ENCODE results near the gene PI16. TPM values are rescaled to one million over a fixed set of nuclear protein-coding genes. Genes with fewer than 3 reads are reported as not detected.

Gene PI16
- total and polyA plus RNA-seq, 2 donors (not counting 3 experiments of a cell fraction or from before 2014, with no cell fraction given): 0.14 TPM; not detected in 1

DNA sequence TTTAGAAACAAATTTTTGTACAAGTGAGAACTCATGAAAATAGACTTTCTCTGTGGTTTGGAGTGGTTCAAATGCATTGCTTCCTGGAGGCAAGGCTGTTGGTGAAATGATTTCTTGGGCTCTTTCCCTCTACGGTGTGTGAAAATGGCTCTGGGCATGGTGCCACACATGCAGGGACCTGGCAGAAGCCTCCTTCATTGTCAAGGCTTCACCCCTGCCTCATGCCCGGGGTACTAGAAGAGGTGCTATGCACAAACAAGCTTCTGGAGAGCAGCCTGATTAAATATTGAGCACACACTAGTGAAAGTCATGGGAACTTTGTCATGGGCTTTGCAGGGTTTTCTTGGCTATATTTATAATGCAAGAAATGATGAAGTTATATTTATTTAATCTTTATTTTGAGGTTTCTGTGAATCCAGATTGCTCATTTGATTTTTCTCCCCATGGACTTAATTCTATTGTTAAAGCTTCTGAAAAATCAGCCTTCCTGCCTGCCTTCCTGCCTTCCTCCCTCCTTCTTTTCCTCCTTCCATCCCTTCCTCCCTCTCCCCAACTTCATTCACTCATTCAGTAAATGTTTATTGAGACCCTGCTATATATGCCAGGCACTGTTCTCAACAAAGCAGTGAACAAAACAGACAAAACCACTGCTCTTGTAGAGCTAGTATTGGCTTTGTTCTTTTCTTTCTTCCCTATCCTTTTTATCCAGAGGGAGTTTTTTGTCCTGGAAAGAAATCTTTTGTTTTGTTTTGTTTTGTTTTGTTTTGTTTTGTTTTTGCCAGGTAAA is 47.8 kb upstream of the PI16 start:
- H3K9ac ChIP-seq (replicated peaks; ENCODE audit: extremely low read depth, insufficient read depth, low read length): no peak overlapping the region
- POLR2A ChIA-PET: no interaction called here

More for the DNA sequence above, 47.8 kb upstream of the PI16 start:
- no peaks in the 10 kb centered on the region for H3K27me3 ChIP-seq (ENCODE audit: control insufficient read depth in 2 of 2, insufficient read depth in 2 of 2, low read length in 2 of 2)
- H3K4me3 ChIP-seq (replicated peaks in 1 of 3; ENCODE audit: insufficient read depth in 1 of 3, low read depth in 1 of 3, low read length in 3 of 3): no peak overlapping the region
- H3K4me1 ChIP-seq (ENCODE audit: control insufficient read depth, extremely low read depth, insufficient read depth, low read length): peaks cover 5% of the 10 kb centered on the region
- H3K9me3 ChIP-seq (replicated peaks; ENCODE audit: control insufficient read depth, insufficient read depth, low read length): no peaks in the 10 kb centered on the region
- BruUV-seq (replicated peaks): no TSS peak
- no peak overlapping the region for H3K4me2 ChIP-seq (ENCODE audit: insufficient read depth, low read length)
- no peaks in the 10 kb centered on the region for H3K9me1 ChIP-seq (replicated peaks; ENCODE audit: control insufficient read depth, extremely low read depth, insufficient read depth, low read length)
- FAIRE-seq (no peak), DNase-seq (ENCODE audit: low read depth, low spot score) (peak; percentile 73)
- CTCF ChIA-PET: interaction anchor here (1.1 to 2.0 kb wide), 3 partner anchors 21 to 303 kb away, joined by 3 to 5 read pairs (median 3); partner anchors contain the start of gene C6orf89
- no peak for TF ChIP-seq JUN (IDR thresholded peaks at IDR 0.05; ENCODE audit: borderline replicate concordance, insufficient read depth, insufficient read length, low read depth)
- no peak for TF ChIP-seq GATA2 (IDR thresholded peaks at IDR 0.05; ENCODE audit: insufficient read depth, insufficient read length, low read depth, low read length)
- TF ChIP-seq, protein P1, sequence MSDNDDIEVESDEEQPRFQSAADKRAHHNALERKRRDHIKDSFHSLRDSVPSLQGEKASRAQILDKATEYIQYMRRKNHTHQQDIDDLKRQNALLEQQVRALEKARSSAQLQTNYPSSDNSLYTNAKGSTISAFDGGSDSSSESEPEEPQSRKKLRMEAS (IDR thresholded peaks at IDR 0.05; ENCODE audit: insufficient read depth, insufficient read length): no peak
- TF ChIP-seq MYC (IDR thresholded peaks at IDR 0.05; ENCODE audit: low read depth, low read length): no peak
- TF ChIP-seq, protein P2, sequence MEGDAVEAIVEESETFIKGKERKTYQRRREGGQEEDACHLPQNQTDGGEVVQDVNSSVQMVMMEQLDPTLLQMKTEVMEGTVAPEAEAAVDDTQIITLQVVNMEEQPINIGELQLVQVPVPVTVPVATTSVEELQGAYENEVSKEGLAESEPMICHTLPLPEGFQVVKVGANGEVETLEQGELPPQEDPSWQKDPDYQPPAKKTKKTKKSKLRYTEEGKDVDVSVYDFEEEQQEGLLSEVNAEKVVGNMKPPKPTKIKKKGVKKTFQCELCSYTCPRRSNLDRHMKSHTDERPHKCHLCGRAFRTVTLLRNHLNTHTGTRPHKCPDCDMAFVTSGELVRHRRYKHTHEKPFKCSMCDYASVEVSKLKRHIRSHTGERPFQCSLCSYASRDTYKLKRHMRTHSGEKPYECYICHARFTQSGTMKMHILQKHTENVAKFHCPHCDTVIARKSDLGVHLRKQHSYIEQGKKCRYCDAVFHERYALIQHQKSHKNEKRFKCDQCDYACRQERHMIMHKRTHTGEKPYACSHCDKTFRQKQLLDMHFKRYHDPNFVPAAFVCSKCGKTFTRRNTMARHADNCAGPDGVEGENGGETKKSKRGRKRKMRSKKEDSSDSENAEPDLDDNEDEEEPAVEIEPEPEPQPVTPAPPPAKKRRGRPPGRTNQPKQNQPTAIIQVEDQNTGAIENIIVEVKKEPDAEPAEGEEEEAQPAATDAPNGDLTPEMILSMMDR (IDR thresholded peaks at IDR 0.05; ENCODE audit: extremely low read depth in 1 of 2, insufficient read depth in 1 of 2, low read depth in 1 of 2, low read length in 2 of 2): no peak
- no peak for TF ChIP-seq EZH2 (IDR thresholded peaks at IDR 0.05; ENCODE audit: borderline replicate concordance, low read depth, low read length, severe bottlenecking)
- no peak for TF ChIP-seq POLR2AphosphoS5 (IDR thresholded peaks at IDR 0.05; ENCODE audit: insufficient read depth, low read depth, low read length)
- no peak for TF ChIP-seq POLR2A (IDR thresholded peaks at IDR 0.05; ENCODE audit: low read depth, low read length)
- TF ChIP-seq FOS (IDR thresholded peaks at IDR 0.05; ENCODE audit: borderline replicate concordance, insufficient read depth, low read length): no peak
- no peaks in the 10 kb centered on the region for H3K79me2 ChIP-seq (ENCODE audit: control insufficient read depth, insufficient read depth, low read length)
- H2AFZ ChIP-seq (ENCODE audit: low read depth, low read length): no peak overlapping the region
- intact Hi-C loops (cut with micrococcal nuclease): no loop called here
- no peak overlapping the region for H3K27ac ChIP-seq (ENCODE audit: insufficient read depth, low read depth, low read length)
- dilution Hi-C loops (cut with MboI; ENCODE audit: extremely low pct_ligation_motif_present, low sequenced_read_pairs): no loop called here
- peaks cover 6 to 8% of the 10 kb centered on the region in 2 experiments for H3K36me3 ChIP-seq (ENCODE audit: control insufficient read depth in 2 of 2, extremely low read depth in 1 of 2, insufficient read depth in 2 of 2, low read length in 2 of 2)
- H4K20me1 ChIP-seq (replicated peaks; ENCODE audit: control insufficient read depth, extremely low read depth, insufficient read depth, low read length): no peaks in the 10 kb centered on the region
